Esophagus (tissue), 2 donors: ENCODE data around the gene DSPP. TPM values are rescaled to one million over a fixed set of nuclear protein-coding genes. Genes with fewer than 3 reads are reported as not detected.

Source experiments
- H3K27ac ChIP-seq, 2 donors: one replicate each; pipeline ENCODE4 v1.5.1; 2013; ENCODE audit warnings: low read depth in 2 of 2, mild to moderate bottlenecking in 2 of 2, inconsistent platforms in 1 of 2, low read length in 1 of 2, moderate library complexity in 1 of 2
- H3K27me3 ChIP-seq, 2 donors: one replicate each; pipeline ENCODE4 v1.6.1; 2013; ENCODE audit warnings: low read length in 2 of 2, control low read depth in 1 of 2, mild to moderate bottlenecking in 1 of 2; ENCODE audit not compliant: insufficient read depth in 2 of 2, control insufficient read depth in 1 of 2
- H3K36me3 ChIP-seq, 2 donors: one replicate each; pipeline ENCODE4 v1.6.1; 2013; ENCODE audit warnings: low read length in 1 of 2; ENCODE audit not compliant: control insufficient read depth in 2 of 2, insufficient read depth in 2 of 2
- H3K4me1 ChIP-seq, 2 donors: one replicate each; pipeline ENCODE4 v1.6.1; 2013; ENCODE audit warnings: low read length in 1 of 2; ENCODE audit not compliant: control insufficient read depth in 2 of 2, insufficient read depth in 2 of 2
- H3K4me3 ChIP-seq, 2 donors: one replicate each; pipeline ENCODE4 v1.5.1; 2013; ENCODE audit warnings: low read length in 2 of 2, mild to moderate bottlenecking in 2 of 2, low read depth in 1 of 2, moderate library complexity in 1 of 2
- H3K9me3 ChIP-seq, 2 donors: one replicate each; pipeline ENCODE4 v1.6.1; 2013; ENCODE audit warnings: mild to moderate bottlenecking in 2 of 2, low read depth in 1 of 2, low read length in 1 of 2, moderate library complexity in 1 of 2; ENCODE audit not compliant: control insufficient read depth in 2 of 2, insufficient read depth in 1 of 2
- WGBS, 2 donors: extraction: QIAGEN DNeasy Blood & Tissue Kit; methylation state at CpG; one replicate each; pipeline ENCODE4 v1.1.7; 2013; 5-methylcytosine and 5-hydroxymethylcytosine counted together
- polyA plus RNA-seq, 2 donors: library from polyadenylated mRNA; stranded (reverse); fragments of 200-250 nt; gene quantifications; one replicate each; pipeline ENCODE4 v1.2.3, GENCODE V29; 2013
- donor health status: healthy with polysubstance abuse.
- donor health status: Bipolar disorder and iron deficiency.

DSPP gene
- polyA plus RNA-seq, 2 donors: not detected

DNA sequence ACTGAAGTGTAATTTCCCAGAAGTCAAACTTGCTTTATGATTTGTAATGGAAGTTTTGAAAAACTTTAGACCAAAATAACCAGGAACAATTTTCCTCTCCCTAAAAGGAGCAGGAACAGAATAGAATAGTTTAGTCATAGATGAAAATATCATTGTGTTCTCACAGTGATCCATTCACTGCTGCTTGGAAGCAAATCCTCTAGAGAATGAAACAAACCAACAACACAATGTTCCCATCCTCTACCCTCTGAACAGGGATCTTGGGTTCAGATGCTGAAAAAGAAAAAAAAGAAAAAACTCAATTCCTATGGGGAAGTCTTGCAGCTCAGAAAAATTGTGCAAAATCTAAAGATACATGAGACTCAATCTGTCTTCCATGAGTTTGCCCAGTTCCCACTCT is 12.2 kb downstream of the DSPP start:
- H3K9me3 ChIP-seq: no peaks in the 10 kb centered on the region
- H3K4me1 ChIP-seq: no peaks in the 10 kb centered on the region
- H3K4me3 ChIP-seq: no peak overlapping the region
- H3K36me3 ChIP-seq: no peaks in the 10 kb centered on the region
- H3K27ac ChIP-seq: no peak overlapping the region
- no peaks in the 10 kb centered on the region for H3K27me3 ChIP-seq

GRCh38 chr4:87622303-87622702 is 14.0 kb downstream of the DSPP start:
- H3K36me3 ChIP-seq: no peaks in the 10 kb centered on the region
- H3K27ac ChIP-seq: no peak overlapping the region
- H3K4me3 ChIP-seq: no peak overlapping the region
- no peaks in the 10 kb centered on the region for H3K27me3 ChIP-seq
- H3K9me3 ChIP-seq: no peaks in the 10 kb centered on the region
- H3K4me1 ChIP-seq: no peaks in the 10 kb centered on the region
- 79 to 88% methylated on average over 8 of the region's 8 CpGs for WGBS, 2 donors

- Histone ChIP-seq H3K27ac (no peak overlapping the region), H3K9me3 (no peaks in the 10 kb centered on the region), H3K36me3 (no peaks in the 10 kb centered on the region), H3K27me3 (no peaks in the 10 kb centered on the region), H3K4me3 (no peak overlapping the region), H3K4me1 (no peaks in the 10 kb centered on the region)
- WGBS, 2 donors: 58% methylated on average over 2 of the region's 2 CpGs
Observed at GRCh38 chr4:87624698-87625097, 16.4 kb downstream of the DSPP start.

DNA sequence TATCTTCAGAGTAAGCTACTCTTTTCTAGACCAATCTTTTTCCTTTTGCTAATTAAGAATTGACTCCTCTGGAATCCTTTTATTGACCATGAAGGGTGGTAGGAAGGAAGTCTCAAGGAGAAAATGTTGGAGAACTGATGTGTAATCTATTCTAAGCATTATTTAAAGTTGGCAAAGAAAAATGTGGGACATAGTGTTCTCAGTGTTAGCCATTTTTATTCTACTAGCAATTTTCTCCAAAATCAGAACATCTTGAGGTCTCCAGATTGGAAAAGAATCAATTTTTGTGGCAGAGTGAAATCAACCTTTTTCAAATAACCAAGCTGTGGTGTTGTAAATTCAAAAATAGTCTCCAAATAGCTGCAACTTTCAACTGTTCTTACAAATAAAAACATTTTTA is 23.3 kb downstream of the DSPP start:
- peaks cover 0 to 2% of the 10 kb centered on the region in 2 donors for H3K9me3 ChIP-seq
- peaks cover 0 to 2% of the 10 kb centered on the region in 2 donors for H3K4me1 ChIP-seq
- no peak overlapping the region for H3K27ac ChIP-seq
- no peaks in the 10 kb centered on the region for H3K27me3 ChIP-seq
- H3K36me3 ChIP-seq: no peaks in the 10 kb centered on the region
- H3K4me3 ChIP-seq: no peak overlapping the region

DNA sequence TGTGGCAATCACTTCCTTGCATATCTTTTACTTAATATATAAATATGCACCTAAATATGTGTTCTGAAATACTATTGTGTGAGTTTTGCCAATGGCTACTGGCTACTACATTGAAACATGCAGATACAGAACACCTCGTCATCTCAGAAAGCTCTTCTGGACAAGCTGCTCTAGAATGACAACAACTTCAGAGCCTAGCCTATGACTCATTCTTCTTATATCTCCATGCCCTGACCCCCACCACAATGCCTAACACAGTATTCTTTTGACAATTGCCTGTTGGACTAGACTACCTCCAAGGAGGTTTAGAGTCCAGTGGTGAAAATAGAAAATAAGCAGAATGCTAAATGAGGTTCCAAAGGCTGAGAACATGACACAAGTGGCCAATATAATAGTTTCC is 24.1 kb downstream of the DSPP start:
- no peaks in the 10 kb centered on the region for H3K27me3 ChIP-seq
- 72 to 74% methylated on average over 1 of the region's 1 CpG for WGBS, 2 donors
- no peak overlapping the region for H3K4me3 ChIP-seq
- peaks cover 0 to 2% of the 10 kb centered on the region in 2 donors for H3K4me1 ChIP-seq
- peaks cover 0 to 2% of the 10 kb centered on the region in 2 donors for H3K9me3 ChIP-seq
- no peaks in the 10 kb centered on the region for H3K36me3 ChIP-seq
- no peak overlapping the region for H3K27ac ChIP-seq

DNA sequence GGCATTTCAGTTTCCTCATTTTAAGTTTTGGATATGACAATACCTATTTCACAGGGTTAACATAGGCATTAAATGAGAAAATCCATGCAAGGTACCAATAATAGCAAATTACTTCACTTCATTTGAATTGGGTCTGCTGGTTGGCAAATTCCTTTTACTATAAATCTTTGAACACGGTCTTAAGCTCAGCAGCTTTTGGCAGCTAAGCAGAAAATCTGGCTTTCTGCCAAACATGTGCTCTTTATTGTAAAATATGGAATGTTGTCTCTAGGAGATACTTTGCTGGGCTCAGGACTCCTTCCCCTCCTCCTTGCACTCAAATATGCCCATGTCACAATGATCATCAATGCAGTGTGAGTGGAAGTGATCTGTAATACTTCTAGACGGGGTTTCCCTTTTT is 24.9 kb downstream of the DSPP start:
- 32 to 33% methylated on average over 2 of the region's 2 CpGs for WGBS, 2 donors
- H3K9me3 ChIP-seq: peaks cover 0 to 2% of the 10 kb centered on the region in 2 donors
- H3K27ac ChIP-seq: no peak overlapping the region
- H3K27me3 ChIP-seq: no peaks in the 10 kb centered on the region
- H3K36me3 ChIP-seq: no peaks in the 10 kb centered on the region
- no peak overlapping the region for H3K4me3 ChIP-seq
- peaks cover 0 to 2% of the 10 kb centered on the region in 2 donors for H3K4me1 ChIP-seq

- WGBS, 2 donors: 95 to 97% methylated on average over 6 of the region's 6 CpGs
- H3K4me1 ChIP-seq: no peaks in the 10 kb centered on the region
Observed at GRCh38 chr4:87644286-87644685, 36.0 kb downstream of the DSPP start.

GRCh38 chr4:87649980-87650379 is 41.7 kb downstream of the DSPP start, which contains the start of gene DMP1:
DMP1 (plus strand) TSS chr4:87650280; CDS start chr4:87656493, 6,213 bp downstream.
- no peaks in the 10 kb centered on the region for H3K4me1 ChIP-seq
- no peaks in the 10 kb centered on the region for H3K27me3 ChIP-seq
- H3K36me3 ChIP-seq: no peaks in the 10 kb centered on the region
- no peak within 1 kb of the TSS for H3K27ac ChIP-seq
- no peak within 1 kb of the TSS for H3K4me3 ChIP-seq
- no peaks in the 10 kb centered on the region for H3K9me3 ChIP-seq
- 89 to 96% methylated on average over 3 of the region's 3 CpGs for WGBS, 2 donors

More at GRCh38 chr4:87644286-87644685, 36.0 kb downstream of the DSPP start:
- Histone ChIP-seq H3K27me3 (no peaks in the 10 kb centered on the region), H3K27ac (no peak overlapping the region), H3K4me3 (no peak overlapping the region), H3K9me3 (no peaks in the 10 kb centered on the region), H3K36me3 (no peaks in the 10 kb centered on the region)

- no peaks in the 10 kb centered on the region for H3K4me1 ChIP-seq
- WGBS, 2 donors: 73 to 75% methylated on average over 2 of the region's 2 CpGs
- no peak overlapping the region for H3K4me3 ChIP-seq
Observed at GRCh38 chr4:87650938-87651337, 42.6 kb downstream of the DSPP start.

DNA sequence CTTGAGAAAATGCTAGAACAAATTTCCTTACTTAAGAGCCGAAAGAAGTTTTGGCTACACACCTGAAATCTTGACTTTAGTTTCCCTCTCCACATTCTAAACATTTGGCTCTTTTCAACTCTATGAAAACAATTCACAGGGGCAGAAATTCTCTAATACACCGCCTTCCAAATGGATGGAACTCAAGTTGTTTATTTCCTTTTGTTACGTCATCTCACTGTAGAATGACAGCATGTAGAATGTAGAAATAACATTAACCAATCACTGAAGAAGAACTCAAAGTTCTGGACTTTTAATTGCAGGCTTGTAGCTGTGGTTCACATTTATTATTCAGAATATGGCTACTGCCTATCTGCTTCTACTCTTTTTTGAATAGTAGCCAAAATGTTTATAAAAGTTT is 43.6 kb downstream of the DSPP start:
- H3K4me1 ChIP-seq: no peaks in the 10 kb centered on the region
- H3K27me3 ChIP-seq: no peaks in the 10 kb centered on the region
- H3K9me3 ChIP-seq: no peaks in the 10 kb centered on the region
- no peaks in the 10 kb centered on the region for H3K36me3 ChIP-seq
- H3K4me3 ChIP-seq: no peak overlapping the region
- 89 to 97% methylated on average over 3 of the region's 3 CpGs for WGBS, 2 donors
- no peak overlapping the region for H3K27ac ChIP-seq

More at GRCh38 chr4:87650938-87651337, 42.6 kb downstream of the DSPP start:
- no peaks in the 10 kb centered on the region for H3K27me3 ChIP-seq
- no peaks in the 10 kb centered on the region for H3K36me3 ChIP-seq
- no peak overlapping the region for H3K27ac ChIP-seq
- no peaks in the 10 kb centered on the region for H3K9me3 ChIP-seq
